ENCODE measurements around the gene POTEB3.
"Not testable (repeated sequence)": the region's sequence is repeated elsewhere in the genome, so short reads cannot be mapped to it uniquely, and the experiment has no call there.

DNA sequence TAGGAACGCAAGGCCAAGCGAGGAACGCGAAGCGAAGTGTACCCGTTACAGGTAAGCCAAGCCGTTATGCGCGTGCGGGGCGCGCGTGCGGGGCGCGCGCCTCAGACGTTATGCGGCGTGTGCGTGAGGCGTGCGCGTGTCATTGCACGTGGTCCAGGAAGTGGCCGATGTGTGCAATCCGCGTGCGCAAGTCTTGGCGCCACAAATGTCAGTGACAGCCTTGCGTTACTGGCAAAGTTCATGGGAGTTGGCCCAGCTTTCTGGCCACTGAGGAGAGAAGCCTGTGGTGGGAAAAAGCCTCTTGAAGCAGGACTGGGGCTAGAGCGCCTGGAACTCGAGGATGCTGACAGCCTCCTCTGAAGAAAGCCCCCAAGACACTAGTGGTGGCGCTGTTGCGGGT is at the start of gene POTEB3:
- TF ChIP-seq, protein P1, sequence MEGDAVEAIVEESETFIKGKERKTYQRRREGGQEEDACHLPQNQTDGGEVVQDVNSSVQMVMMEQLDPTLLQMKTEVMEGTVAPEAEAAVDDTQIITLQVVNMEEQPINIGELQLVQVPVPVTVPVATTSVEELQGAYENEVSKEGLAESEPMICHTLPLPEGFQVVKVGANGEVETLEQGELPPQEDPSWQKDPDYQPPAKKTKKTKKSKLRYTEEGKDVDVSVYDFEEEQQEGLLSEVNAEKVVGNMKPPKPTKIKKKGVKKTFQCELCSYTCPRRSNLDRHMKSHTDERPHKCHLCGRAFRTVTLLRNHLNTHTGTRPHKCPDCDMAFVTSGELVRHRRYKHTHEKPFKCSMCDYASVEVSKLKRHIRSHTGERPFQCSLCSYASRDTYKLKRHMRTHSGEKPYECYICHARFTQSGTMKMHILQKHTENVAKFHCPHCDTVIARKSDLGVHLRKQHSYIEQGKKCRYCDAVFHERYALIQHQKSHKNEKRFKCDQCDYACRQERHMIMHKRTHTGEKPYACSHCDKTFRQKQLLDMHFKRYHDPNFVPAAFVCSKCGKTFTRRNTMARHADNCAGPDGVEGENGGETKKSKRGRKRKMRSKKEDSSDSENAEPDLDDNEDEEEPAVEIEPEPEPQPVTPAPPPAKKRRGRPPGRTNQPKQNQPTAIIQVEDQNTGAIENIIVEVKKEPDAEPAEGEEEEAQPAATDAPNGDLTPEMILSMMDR (IDR thresholded peaks at IDR 0.05; ENCODE audit: low read depth, low read length, poor library complexity, severe bottlenecking), result not testable (repeated sequence)
- not testable (repeated sequence) for TF ChIP-seq EZH2phosphoT487 (IDR thresholded peaks at IDR 0.05; ENCODE audit: borderline replicate concordance, low read length)

Data from DOHH2 (cell line).